Progenitor cell of endocrine pancreas (in vitro differentiated cells): ENCODE results near the gene ERAL1. TPM values are rescaled to one million over a fixed set of nuclear protein-coding genes. Genes with fewer than 3 reads are reported as not detected.
"Not testable (repeated sequence)": the region's sequence is repeated elsewhere in the genome, so short reads cannot be mapped to it uniquely, and the experiment has no call there.

Experiments used
- DNase-seq: peaks from one replicate; pipeline ENCODE4 v3.0.0; 2021; ENCODE audit warnings: low spot score; ENCODE audit not compliant: unreplicated experiment
- H3K27ac Mint-ChIP-seq: 2 replicates; pipeline ENCODE4 v1.8.0; 2021; ENCODE audit warnings: mild to moderate bottlenecking, moderate library complexity, mixed read lengths
- H3K27me3 Mint-ChIP-seq: 2 replicates; pipeline ENCODE4 v1.8.0; 2021; ENCODE audit warnings: mixed read lengths
- H3K36me3 Mint-ChIP-seq: 2 replicates; pipeline ENCODE4 v1.8.0; 2022; ENCODE audit warnings: mixed read lengths; ENCODE audit not compliant: insufficient read depth
- H3K4me1 Mint-ChIP-seq: 2 replicates; pipeline ENCODE4 v1.8.0; 2021; ENCODE audit warnings: low read depth, mixed read lengths
- H3K4me3 Mint-ChIP-seq: 2 replicates; pipeline ENCODE4 v1.8.0; 2021; ENCODE audit warnings: low read depth, mild to moderate bottlenecking, moderate library complexity, mixed read lengths
- H3K9me3 Mint-ChIP-seq: 2 replicates; pipeline ENCODE4 v1.8.0; 2021; ENCODE audit warnings: low read depth, mixed read lengths
- total RNA-seq: library from RNA; stranded (reverse); gene quantifications from 2 replicates; pipeline ENCODE4 v1.2.1, GENCODE V29; 2021
- TF ChIP-seq, protein P1 (sequence below): fragments of 200-600 bp; sonication (generic); IDR thresholded peaks from one replicate; pipeline ENCODE4 v1.5.0; 2021; ENCODE audit warnings: antibody characterized with exemption, mild to moderate bottlenecking; ENCODE audit not compliant: unreplicated experiment

ERAL1 gene
- total RNA-seq, 1 donor from 2014 or later = 49.2 TPM

DNA sequence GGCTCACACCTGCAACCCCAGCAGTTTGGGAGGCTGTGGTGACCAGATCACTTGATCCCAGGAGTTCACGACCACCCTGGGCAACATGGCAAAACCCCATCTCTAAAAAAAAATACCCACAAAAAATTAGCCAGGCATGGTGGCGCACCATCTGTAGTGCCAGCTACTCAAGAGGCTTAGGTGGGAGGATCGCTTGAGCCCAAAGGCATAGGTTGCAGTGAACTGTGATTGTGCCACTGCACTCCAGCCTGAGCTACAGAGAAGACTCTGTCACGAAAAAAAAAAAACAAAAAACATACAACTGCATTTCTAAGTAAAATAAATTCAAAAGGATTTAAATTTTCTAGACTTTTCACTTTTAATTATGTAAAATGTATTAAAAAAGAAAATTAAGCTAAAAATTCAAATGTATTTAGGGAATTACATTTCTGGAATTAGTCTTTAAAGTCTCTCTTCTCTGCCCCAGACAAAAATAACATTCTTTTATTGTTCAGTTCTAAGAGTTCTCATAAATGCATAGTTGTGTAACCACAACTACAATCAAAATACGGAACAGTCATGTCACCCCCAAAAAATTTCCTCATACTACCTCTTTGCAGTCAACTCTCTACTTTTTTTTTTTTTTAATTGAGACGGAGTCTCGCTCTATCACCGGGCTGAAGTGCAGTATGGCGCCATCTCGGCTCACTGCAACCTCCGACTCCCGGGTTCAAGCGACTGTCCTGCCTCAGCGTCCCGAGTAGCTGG lies 26.3 kb upstream of the ERAL1 start:
- no peaks in the 10 kb centered on the region for H3K4me1 Mint-ChIP-seq
- no peak for DNase-seq
- TF ChIP-seq, protein P1, sequence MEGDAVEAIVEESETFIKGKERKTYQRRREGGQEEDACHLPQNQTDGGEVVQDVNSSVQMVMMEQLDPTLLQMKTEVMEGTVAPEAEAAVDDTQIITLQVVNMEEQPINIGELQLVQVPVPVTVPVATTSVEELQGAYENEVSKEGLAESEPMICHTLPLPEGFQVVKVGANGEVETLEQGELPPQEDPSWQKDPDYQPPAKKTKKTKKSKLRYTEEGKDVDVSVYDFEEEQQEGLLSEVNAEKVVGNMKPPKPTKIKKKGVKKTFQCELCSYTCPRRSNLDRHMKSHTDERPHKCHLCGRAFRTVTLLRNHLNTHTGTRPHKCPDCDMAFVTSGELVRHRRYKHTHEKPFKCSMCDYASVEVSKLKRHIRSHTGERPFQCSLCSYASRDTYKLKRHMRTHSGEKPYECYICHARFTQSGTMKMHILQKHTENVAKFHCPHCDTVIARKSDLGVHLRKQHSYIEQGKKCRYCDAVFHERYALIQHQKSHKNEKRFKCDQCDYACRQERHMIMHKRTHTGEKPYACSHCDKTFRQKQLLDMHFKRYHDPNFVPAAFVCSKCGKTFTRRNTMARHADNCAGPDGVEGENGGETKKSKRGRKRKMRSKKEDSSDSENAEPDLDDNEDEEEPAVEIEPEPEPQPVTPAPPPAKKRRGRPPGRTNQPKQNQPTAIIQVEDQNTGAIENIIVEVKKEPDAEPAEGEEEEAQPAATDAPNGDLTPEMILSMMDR = no peak
- H3K4me3 Mint-ChIP-seq = no peak overlapping the region
- H3K36me3 Mint-ChIP-seq = peaks cover 11% of the 10 kb centered on the region
- no peaks in the 10 kb centered on the region for H3K27me3 Mint-ChIP-seq
- no peak overlapping the region for H3K27ac Mint-ChIP-seq
- H3K9me3 Mint-ChIP-seq = no peaks in the 10 kb centered on the region

DNA sequence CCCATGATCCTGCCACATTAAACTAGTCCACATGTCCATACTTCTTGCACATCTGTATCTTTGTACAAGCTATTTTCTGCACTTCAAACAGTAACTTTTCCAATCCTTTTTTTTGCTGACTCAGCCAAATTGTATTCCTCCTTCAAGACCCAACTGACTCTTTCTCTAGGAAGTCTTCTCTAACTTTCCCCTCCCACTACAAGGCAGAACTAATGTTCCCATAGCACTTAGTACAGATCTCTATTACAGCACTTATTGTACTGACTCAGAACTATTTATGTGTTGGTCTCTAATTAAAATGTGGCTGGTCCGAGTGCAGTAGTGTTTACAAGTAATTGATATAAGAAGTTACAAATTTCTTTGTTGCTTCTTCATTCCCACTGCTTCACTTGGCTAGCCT lies 20.4 kb upstream of the ERAL1 start:
- no peak overlapping the region for H3K4me3 Mint-ChIP-seq
- no peak overlapping the region for H3K27ac Mint-ChIP-seq
- H3K36me3 Mint-ChIP-seq = peaks cover 15% of the 10 kb centered on the region
- H3K9me3 Mint-ChIP-seq = no peaks in the 10 kb centered on the region
- peaks cover 3% of the 10 kb centered on the region for H3K4me1 Mint-ChIP-seq
- no peaks in the 10 kb centered on the region for H3K27me3 Mint-ChIP-seq
- DNase-seq = no peak
- TF ChIP-seq, protein P1 = no peak

DNA sequence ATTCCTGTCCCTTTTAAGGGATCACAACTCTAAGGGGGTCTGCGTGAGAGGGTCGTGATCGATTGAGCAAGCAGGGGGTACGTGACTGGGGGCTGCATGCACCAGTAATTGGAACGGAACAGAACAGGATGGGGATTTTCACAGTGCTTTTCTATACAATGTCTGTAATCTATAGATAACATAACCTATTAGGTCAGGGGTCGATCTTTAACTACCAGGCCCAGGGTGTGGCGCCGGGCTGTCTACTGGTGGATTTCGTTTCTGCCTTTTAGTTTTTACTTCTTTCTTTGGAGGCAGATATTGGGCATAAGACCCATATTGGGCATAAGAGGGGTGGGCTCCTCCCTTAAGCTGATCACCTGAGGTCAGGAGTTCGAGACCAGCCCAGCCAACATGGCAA lies 18.3 kb upstream of the ERAL1 start:
- H3K27ac Mint-ChIP-seq = peak overlapping the region; percentile 92
- H3K4me3 Mint-ChIP-seq, H3K36me3 Mint-ChIP-seq, H3K9me3 Mint-ChIP-seq, H3K4me1 Mint-ChIP-seq, H3K27me3 Mint-ChIP-seq, DNase-seq: not testable (repeated sequence)

DNA sequence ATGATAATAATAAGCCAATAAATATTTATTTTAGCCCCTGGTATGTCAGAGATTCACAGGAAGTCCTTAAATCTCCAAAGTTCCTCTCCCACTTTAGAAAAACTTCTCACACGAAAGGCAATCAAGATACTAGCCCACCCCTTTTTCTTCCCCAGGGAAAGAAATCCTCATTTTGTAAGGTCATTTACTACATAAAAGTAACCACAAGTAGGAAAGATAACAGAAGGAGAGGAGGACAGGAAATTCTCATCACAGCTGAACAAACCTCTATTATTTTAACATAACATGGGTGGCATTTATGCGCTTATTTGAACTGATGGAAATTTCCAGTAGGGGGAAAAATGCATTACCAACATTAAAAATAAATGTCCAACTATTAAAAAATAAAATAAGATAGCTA lies 15.6 kb upstream of the ERAL1 start:
- Mint-ChIP-seq H3K36me3 (peaks cover 1% of the 10 kb centered on the region), H3K27me3 (no peaks in the 10 kb centered on the region), H3K4me1 (peaks cover 13% of the 10 kb centered on the region), H3K4me3 (no peak overlapping the region), H3K27ac (no peak overlapping the region), H3K9me3 (no peaks in the 10 kb centered on the region)
- TF ChIP-seq, protein P1 = no peak
- DNase-seq = no peak

DNA sequence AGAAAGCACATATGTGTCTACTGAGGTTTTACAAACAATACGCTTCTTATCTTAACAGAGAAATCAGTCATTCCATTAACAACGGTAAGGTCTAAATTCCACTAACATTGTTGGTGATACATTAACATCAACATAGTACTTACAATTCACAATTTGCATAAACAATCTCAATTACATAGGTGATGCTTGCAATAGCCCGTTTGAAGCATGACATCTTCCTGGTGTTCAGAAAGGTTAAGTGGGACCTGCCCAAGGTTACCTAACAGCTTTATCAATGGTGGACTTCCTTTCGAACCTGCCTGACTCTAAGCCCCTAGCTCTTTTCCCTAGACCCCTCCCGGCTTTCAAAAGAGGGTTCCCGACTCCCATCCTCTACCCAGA lies 12.9 kb upstream of the ERAL1 start:
- peak overlapping the region; percentile 98 for H3K27ac Mint-ChIP-seq

More for the DNA sequence above, 12.9 kb upstream of the ERAL1 start:
- TF ChIP-seq, protein P1 = no peak
- DNase-seq = no peak
- H3K27me3 Mint-ChIP-seq = no peaks in the 10 kb centered on the region
- H3K4me1 Mint-ChIP-seq = peaks cover 10% of the 10 kb centered on the region
- no peaks in the 10 kb centered on the region for H3K36me3 Mint-ChIP-seq
- H3K9me3 Mint-ChIP-seq = no peaks in the 10 kb centered on the region
- H3K4me3 Mint-ChIP-seq = peak overlapping the region; percentile 91
